Peyer's patch (tissue), 4 donors: ENCODE measurements around the gene THOC6. TPM values are rescaled to one million over a fixed set of nuclear protein-coding genes. Genes with fewer than 3 reads are reported as not detected.

Source experiments
- DNase-seq, 3 donors: peaks; one replicate each; pipeline ENCODE4 v3.0.0-alpha.2; 2017 to 2019
- H3K27ac ChIP-seq, 4 donors: fragments of 200-600 bp; sonication (generic); one replicate each; pipeline ENCODE4 v1.5.1; 2016 to 2019
- H3K27me3 ChIP-seq, 2 donors: fragments of 200-600 bp; sonication (generic); one replicate each; pipeline ENCODE4 v1.5.1; 2019
- H3K36me3 ChIP-seq, 3 donors: fragments of 200-600 bp; sonication (generic); one replicate each; pipeline ENCODE4 v1.5.1; 2016 to 2019
- H3K4me1 ChIP-seq, 4 donors: fragments of 200-600 bp; sonication (generic); one replicate each; pipeline ENCODE4 v1.5.1; 2016 to 2019
- H3K4me3 ChIP-seq, 4 donors: fragments of 200-600 bp; sonication (generic); 1 replicate in 3 of 4; 2 replicates in 1 of 4; pipeline ENCODE4 v1.5.1; 2016 to 2019; ENCODE audit warnings: mild to moderate bottlenecking in 1 of 4
- H3K9me3 ChIP-seq, 4 donors: fragments of 200-600 bp; sonication (generic); one replicate each; pipeline ENCODE4 v1.5.1; 2016 to 2019; ENCODE audit warnings: mild to moderate bottlenecking in 1 of 4
- POLR2A ChIP-seq, 2 donors: fragments of 450-650 bp; IDR thresholded peaks; one replicate each; pipeline ENCODE4 v1.5.1; 2017; ENCODE audit warnings: antibody characterized with exemption in 2 of 2, mild to moderate bottlenecking in 2 of 2, moderate library complexity in 2 of 2
- total RNA-seq, 4 donors: library from RNA; depleted of rRNA; stranded (reverse); fragments of >200 nt; gene quantifications; one replicate each; pipeline ENCODE4 v1.1.0, GENCODE V29; 2016
- TF ChIP-seq, protein P1 (sequence below), 6 experiments: fragments of 450-650 bp in 4 of 6; fragments of 200-600 bp in 2 of 6; sonication (generic) in 1 of 6; IDR thresholded peaks; one replicate each; pipeline ENCODE4 v1.5.1; 2017 to 2019; ENCODE audit warnings: antibody characterized with exemption in 6 of 6, mild to moderate bottlenecking in 3 of 6, moderate library complexity in 1 of 6

The THOC6 gene
- 10 to 100 TPM in 3 of 4 donors, 1 to 10 TPM in 1; 9.6 to 64.4 (median 27.1) TPM for total RNA-seq

- H3K27ac ChIP-seq: peak within 1 kb of the TSS; percentile 94 to 99 (median 96)
- H3K4me1 ChIP-seq: peaks cover 14 to 55% (median 34%) of the 10 kb centered on the region in 4 donors
- H3K36me3 ChIP-seq: peaks cover 0 to 18% (median 0%) of the 10 kb centered on the region in 3 donors
- no peaks in the 10 kb centered on the region for H3K9me3 ChIP-seq
- no peaks in the 10 kb centered on the region for H3K27me3 ChIP-seq
- TF ChIP-seq POLR2A (IDR thresholded peaks at IDR 0.05): peak; percentile 74 to 78
- TF ChIP-seq, protein P1, sequence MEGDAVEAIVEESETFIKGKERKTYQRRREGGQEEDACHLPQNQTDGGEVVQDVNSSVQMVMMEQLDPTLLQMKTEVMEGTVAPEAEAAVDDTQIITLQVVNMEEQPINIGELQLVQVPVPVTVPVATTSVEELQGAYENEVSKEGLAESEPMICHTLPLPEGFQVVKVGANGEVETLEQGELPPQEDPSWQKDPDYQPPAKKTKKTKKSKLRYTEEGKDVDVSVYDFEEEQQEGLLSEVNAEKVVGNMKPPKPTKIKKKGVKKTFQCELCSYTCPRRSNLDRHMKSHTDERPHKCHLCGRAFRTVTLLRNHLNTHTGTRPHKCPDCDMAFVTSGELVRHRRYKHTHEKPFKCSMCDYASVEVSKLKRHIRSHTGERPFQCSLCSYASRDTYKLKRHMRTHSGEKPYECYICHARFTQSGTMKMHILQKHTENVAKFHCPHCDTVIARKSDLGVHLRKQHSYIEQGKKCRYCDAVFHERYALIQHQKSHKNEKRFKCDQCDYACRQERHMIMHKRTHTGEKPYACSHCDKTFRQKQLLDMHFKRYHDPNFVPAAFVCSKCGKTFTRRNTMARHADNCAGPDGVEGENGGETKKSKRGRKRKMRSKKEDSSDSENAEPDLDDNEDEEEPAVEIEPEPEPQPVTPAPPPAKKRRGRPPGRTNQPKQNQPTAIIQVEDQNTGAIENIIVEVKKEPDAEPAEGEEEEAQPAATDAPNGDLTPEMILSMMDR (IDR thresholded peaks at IDR 0.05): peak in 1 of 6 experiments; percentile 14
- H3K4me3 ChIP-seq: peak within 1 kb of the TSS; percentile 60 to 78 (median 64)
- DNase-seq: peak; percentile 98 to 99 (median 98)
Measured at GRCh38 chr16:3023669-3024478, at the start of gene THOC6, which contains the start of gene HCFC1R1. Gene THOC6, plus strand, starts transcription at chr16:3024035. Its CDS starts 292 bp downstream, at chr16:3024327. Gene HCFC1R1, minus strand, starts transcription at chr16:3023942. Its CDS starts 1 bp downstream, at chr16:3023941.

DNA sequence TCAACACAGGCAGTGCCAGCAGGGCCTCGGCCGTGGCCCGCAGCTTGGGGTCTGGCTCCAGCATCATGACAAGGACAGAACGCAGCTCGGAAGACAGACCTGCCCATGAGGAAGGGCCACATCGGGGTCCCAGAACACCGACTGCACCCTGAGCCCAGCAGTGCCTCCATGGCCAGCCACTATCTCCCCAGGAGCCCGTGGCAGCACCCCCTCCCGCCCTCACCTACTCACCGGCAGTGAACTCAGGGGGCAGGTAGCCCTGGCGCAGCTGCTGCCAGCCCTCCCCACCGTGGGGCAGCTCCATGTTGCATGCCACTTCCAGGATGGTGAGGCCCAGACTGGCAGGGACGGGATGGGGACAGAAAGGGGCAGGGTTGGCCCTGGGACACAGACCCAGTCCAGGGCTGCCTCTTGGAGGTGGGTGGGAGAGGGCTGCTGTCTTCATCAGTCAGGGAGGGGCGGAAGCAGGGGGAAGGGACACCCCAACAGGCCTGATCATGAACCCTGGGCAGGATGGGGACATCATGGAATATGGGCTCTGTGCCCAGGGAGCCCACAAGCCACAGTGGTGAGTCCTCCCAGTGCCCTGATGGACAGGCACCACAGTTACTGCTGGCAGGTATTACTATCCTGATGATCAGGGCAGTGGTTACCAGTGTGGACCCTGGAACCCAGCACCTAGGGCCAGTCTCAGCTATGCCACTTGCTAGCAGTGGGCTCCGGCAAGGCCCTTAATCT, 49.3 kb upstream of the THOC6 start:
- Histone ChIP-seq H3K36me3 (no peaks in the 10 kb centered on the region), H3K4me3 (no peak overlapping the region), H3K9me3 (no peaks in the 10 kb centered on the region), H3K27ac (no peak overlapping the region), H3K27me3 (no peaks in the 10 kb centered on the region), H3K4me1 (peaks cover 0 to 10% (median 5%) of the 10 kb centered on the region in 4 donors)
- DNase-seq: no peak
- TF ChIP-seq POLR2A (IDR thresholded peaks at IDR 0.05): no peak
- TF ChIP-seq, protein P1 (IDR thresholded peaks at IDR 0.05): no peak

DNA sequence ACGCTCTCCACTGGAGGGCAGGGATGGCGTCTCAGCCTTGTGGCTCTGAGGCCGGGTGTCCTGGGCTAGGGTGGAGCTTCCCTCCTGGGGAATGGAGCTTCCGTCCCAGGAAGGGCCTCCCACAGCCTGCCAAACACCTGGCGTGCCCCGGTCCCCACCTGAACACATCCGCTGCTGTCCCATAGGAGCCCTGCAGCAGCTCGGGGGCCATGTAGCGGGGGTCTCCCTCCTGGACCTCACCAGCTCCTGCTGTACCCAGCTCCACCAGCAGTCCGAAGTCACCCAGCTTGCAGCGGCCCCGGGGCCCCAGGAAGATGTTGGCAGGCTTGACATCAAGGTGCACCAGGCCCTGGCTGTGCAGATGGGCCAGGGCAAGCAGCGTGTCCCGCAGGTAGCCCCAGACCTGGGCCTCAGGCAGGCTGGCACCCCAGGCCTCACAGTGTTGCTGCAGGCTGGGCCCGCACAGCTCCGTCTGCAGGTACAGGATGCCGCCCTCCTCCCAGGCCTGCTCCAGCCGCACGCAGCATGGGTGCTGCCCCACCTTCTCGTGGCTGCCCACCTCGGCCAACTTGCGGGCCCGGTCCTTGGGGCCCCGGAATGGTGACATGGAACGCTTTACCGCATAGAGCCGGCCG, 48.6 kb upstream of the THOC6 start:
- peaks cover 0 to 14% (median 6%) of the 10 kb centered on the region in 4 donors for H3K4me1 ChIP-seq
- H3K36me3 ChIP-seq: no peaks in the 10 kb centered on the region
- no peak overlapping the region for H3K4me3 ChIP-seq
- no peak overlapping the region for H3K27ac ChIP-seq
- H3K27me3 ChIP-seq: no peaks in the 10 kb centered on the region
- no peak for DNase-seq
- no peak for TF ChIP-seq POLR2A (IDR thresholded peaks at IDR 0.05)
- TF ChIP-seq, protein P1 (IDR thresholded peaks at IDR 0.05): no peak
- no peaks in the 10 kb centered on the region for H3K9me3 ChIP-seq

- no peak overlapping the region for H3K4me3 ChIP-seq
- H3K4me1 ChIP-seq: peaks cover 5 to 15% (median 5%) of the 10 kb centered on the region in 4 donors
- H3K36me3 ChIP-seq: no peaks in the 10 kb centered on the region
- no peak for TF ChIP-seq POLR2A (IDR thresholded peaks at IDR 0.05)
- TF ChIP-seq, protein P1 (IDR thresholded peaks at IDR 0.05): no peak
- H3K27me3 ChIP-seq: no peaks in the 10 kb centered on the region
- DNase-seq: no peak
- no peak overlapping the region for H3K27ac ChIP-seq
- no peaks in the 10 kb centered on the region for H3K9me3 ChIP-seq
Measured at GRCh38 chr16:2976201-2976600, 47.6 kb upstream of the THOC6 start.

- Histone ChIP-seq H3K4me1 (peaks cover 5 to 19% (median 5%) of the 10 kb centered on the region in 4 donors), H3K9me3 (no peaks in the 10 kb centered on the region), H3K27me3 (no peaks in the 10 kb centered on the region), H3K36me3 (no peaks in the 10 kb centered on the region), H3K4me3 (no peak overlapping the region), H3K27ac (no peak overlapping the region)
- TF ChIP-seq, protein P1 (IDR thresholded peaks at IDR 0.05): no peak
- TF ChIP-seq POLR2A (IDR thresholded peaks at IDR 0.05): no peak
- no peak for DNase-seq
Measured at GRCh38 chr16:2976673-2977072, 47.2 kb upstream of the THOC6 start.
